KG1 (cell line): ENCODE results near the gene CCDC85C.

Experiments
- DNase-seq: peaks from one replicate; lab custom pipeline; 2025; lab: John Stamatoyannopoulos, UW

The CCDC85C gene

GRCh38 chr14:99572173-99572999 is 31.6 kb downstream of the CCDC85C start:
- no peak for DNase-seq

DNA sequence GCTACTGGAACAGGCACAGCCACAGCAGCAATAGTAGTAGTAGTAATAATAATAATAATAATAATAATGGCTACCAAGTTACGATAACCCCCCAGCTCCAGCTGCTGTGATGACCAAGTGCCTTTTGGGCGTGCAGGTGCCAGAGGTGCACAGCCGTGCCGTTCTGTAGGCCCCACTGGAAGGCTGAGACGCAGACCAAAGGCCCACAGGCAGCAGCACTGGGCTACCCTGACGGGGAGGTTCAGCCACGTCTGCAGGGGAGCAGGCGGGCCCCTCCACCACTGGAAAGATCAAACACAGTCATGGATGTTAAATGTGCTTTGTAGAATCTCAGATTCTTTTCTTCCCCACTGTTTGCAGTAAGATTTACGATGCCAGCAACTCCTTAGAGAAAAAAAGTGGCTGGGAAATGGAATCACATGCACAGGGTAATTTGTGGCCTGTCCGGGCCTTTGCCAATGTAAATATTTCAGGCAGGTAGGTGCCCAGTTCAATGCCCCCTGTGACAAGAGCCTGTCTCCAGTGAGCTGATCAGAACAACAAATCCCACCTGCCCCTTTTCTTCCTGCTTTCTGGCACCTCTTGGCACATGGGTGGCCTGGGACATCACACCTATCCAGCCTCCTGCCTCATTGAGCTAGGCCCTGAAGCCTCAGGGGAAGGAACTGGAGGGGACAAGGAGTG is 32.6 kb downstream of the CCDC85C start:
- DNase-seq, result no peak

GRCh38 chr14:99570544-99571302 is 33.3 kb downstream of the CCDC85C start:
- no peak for DNase-seq

DNA sequence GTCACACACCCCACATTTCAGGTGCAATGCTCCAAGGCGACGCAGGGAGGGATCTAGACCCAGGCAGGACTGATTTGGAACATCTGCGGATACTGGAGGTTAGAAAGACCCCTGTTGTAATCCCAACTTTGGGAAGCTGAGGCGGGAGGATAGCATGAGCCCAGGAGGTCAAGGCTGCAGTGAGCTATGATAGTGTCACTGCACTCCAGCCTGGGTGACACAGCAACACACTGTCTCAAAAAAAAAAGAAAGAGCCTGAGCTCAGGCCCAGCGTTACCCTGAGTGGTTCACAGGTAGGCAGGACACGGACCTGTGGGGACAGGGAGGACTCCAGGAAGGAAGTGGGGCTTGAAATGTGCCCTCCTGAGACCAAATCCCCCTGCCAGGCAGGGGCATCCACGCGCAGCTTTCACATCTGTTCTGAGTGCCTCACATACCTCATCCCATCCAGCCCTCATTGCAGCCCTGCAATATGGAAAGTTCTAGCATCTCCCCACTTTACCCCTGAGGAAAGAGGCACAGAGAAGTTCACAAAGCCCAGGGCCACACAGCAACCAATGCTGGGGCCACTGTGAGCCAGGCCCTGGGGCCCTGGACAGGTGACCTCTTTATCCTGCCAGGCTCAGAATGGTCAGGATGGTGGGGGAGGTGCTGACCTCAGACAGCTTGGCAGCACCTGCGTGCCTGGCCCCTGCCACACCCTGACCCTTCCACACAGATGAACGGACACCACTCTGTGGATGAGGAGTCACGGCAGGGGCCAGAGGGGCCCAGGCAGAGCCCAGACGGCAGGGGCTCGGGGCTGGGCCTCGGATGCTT is 34.1 kb downstream of the CCDC85C start:
- no peak for DNase-seq

DNA sequence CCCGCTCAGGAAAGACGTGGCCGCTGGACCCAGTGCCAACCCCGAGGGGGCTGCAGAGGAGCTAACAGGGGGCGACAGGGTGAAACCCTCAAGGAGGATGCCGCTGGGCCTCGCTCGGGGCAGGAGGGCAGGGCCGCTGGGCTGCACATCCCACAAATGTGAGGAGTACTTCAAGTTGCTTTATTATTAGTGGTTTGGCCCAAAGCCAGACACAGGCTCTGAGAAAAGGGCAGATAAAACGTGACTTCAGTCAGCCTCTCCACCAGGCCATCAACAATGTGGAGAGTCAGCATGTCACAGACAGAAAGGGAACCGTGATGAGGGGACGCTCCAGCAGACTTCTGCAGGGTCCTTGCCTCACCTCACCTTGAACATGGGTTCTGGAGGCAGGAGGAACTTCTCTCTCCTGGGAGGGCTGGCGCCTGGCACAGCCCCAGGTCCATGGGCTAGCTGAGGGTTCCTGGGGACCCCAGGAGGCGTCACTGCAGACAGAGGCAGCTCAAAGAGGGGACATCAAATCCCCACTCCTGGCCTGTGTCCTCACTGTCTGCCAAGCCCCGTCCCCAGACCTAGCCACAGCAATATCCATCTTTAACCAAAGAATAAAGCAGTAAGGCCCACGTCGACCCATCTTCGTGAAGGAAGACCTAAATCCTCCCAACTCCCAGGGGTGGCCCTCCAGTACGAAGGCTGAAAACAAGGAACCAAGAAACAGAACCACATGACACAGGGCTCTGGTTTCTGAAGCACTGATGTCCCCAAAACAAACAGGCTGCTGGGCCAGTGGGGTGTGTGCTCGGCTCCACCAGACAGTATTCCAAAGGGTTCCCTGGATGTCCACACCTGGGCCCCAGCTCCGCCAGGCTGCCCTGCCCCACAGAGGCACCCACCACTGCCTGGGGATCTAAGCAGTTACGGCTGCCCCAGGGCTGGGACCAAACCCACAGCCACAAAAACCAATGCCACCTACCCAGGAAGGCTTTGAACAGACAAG is 35.1 kb downstream of the CCDC85C start:
- no peak for DNase-seq

GRCh38 chr14:99566390-99567354 is 37.3 kb downstream of the CCDC85C start:
- DNase-seq, result no peak

GRCh38 chr14:99566009-99566389 is 38.0 kb downstream of the CCDC85C start:
- no peak for DNase-seq

- DNase-seq, result no peak
Measured at GRCh38 chr14:99565383-99565782, 38.6 kb downstream of the CCDC85C start.

DNA sequence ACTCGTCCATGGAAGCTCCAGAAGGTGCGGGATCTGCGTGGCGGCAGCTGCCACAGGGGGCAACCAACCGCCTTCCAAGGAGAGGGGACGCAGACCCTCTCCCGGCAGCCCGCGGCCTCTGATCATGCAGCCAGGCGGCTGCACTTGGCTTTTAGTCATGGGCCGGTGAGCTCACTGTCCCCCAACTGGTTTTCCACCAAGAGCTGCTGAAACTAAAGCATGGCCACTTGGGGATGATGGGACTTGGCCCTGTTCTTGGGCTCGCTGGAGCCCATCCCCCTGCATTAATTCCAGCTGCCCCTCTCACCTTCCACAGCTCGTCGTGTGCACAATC is 39.1 kb downstream of the CCDC85C start:
- DNase-seq, result no peak

DNA sequence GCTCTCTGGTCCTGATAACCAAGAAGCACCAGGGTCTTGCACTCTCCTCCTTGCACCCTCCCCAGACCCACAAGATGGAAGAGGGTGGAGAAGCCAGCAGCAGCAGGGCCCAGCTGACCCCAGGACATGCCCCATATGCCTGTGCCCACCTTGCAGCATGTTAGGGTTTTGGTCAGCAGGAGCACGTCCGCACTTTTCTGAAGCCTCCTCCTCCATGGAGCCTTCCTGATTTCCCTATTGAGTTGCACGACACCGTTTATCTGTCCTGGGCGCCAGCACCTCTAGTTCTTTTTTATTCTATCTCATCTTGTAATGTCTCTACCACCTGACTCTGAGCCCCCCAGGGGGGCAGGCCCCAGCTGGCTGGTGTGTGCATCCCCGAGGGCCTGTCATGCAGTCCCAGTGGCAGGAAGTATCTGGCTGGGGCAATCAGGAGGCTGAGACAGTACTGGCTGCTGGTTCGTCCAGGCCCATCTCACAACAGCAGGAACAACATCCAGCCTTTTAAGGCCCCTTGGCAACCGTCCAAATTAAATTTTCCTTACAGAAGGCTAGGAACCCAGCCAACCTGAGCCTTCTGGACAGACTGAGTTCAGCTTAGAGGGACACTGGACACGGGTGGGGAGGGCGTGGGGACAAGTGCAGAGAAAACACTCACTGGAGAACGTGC is 39.6 kb downstream of the CCDC85C start:
- no peak for DNase-seq

DNA sequence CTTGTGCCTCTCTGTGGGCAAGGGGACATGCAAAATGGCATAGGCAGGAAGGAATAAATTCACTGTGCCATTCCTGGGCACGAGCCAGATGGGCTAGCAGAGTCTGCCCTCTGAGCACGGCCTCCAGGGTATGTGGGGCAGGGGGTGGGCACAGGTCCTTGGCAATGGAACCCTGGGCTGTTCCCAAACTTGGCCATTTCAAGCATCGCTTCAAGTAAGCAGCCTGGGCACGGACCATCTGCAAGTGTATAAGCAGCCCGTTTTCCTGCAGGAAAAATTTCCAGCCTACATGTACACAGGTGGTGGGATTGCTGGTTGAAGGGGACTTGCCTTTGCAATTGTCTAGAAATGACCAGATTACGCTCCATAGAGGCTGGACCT is 40.3 kb downstream of the CCDC85C start:
- DNase-seq, result no peak

- DNase-seq, result no peak
Measured at GRCh38 chr14:99562856-99563748, 40.9 kb downstream of the CCDC85C start.

DNA sequence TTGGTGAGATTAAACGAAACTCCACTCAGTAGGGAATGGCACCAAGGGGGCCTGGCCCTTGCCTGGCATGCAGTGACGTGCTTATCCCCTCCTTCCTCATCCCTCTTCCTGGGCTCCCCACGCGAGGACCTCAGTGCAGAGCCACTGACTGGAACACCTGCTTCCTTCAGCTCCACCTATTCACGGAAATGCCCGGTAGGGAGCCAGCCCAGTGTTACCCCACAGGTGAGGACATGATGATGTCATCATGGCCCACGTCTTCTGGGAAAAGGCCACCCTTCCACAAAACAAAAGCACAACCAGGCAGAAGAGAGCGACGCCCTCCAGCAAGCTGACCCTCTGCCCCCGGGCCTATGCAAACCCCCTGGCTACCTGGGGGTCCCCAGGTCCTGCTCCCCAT is 42.1 kb downstream of the CCDC85C start:
- DNase-seq, result no peak

GRCh38 chr14:99560922-99561683 is 42.9 kb downstream of the CCDC85C start:
- no peak for DNase-seq

GRCh38 chr14:99560403-99560802 is 43.6 kb downstream of the CCDC85C start:
- DNase-seq, result no peak

- DNase-seq, result no peak
Measured at GRCh38 chr14:99559286-99559990, 44.6 kb downstream of the CCDC85C start.
